Nephron (organoid): ENCODE data around the gene CARNS1.
A peak's percentile ranks its signal among the peaks of the same experiment; 100 is the strongest.

Experiments used
- H3K27ac Mint-ChIP-seq, 3 experiments: 2 replicates each; pipeline ENCODE4 v1.8.0; 2020; ENCODE audit warnings: mixed read lengths in 3 of 3, mild to moderate bottlenecking in 2 of 3, moderate library complexity in 1 of 3
- H3K27me3 Mint-ChIP-seq: 2 replicates; pipeline ENCODE4 v1.8.0; 2021; ENCODE audit warnings: low read depth, mild to moderate bottlenecking, moderate library complexity, mixed read lengths
- H3K36me3 Mint-ChIP-seq: 2 replicates; pipeline ENCODE4 v1.8.0; 2020; ENCODE audit warnings: low read depth, mixed read lengths
- H3K4me1 Mint-ChIP-seq: 2 replicates; pipeline ENCODE4 v1.8.0; 2020; ENCODE audit warnings: mixed read lengths
- H3K4me3 Mint-ChIP-seq, 3 experiments: 2 replicates each; pipeline ENCODE4 v1.8.0; 2020; ENCODE audit warnings: mild to moderate bottlenecking in 3 of 3, mixed read lengths in 3 of 3, moderate library complexity in 2 of 3
- H3K9me3 Mint-ChIP-seq: 2 replicates; pipeline ENCODE4 v1.8.0; 2020; ENCODE audit warnings: mixed read lengths
- CTCF ChIP-seq, 3 experiments: fragments of 200-600 bp; sonication (generic); IDR thresholded peaks; one replicate each; pipeline ENCODE4 v1.5.0; 2021; ENCODE audit warnings: antibody characterized with exemption in 3 of 3; ENCODE audit not compliant: unreplicated experiment in 3 of 3

The CARNS1 gene

GRCh38 chr11:67438158-67438902 lies 22.9 kb downstream of the CARNS1 start:
- no peak for TF ChIP-seq CTCF (IDR thresholded peaks at IDR 0.05; ENCODE audit: unreplicated experiment in 3 of 3)
- H3K4me3 Mint-ChIP-seq, result no peak overlapping the region

GRCh38 chr11:67439321-67440228 lies 24.1 kb downstream of the CARNS1 start:
- peak overlapping the region in 2 of 3 experiments; percentile 14 to 19 for H3K4me3 Mint-ChIP-seq
- no peak for TF ChIP-seq CTCF (IDR thresholded peaks at IDR 0.05; ENCODE audit: unreplicated experiment in 3 of 3)

More at GRCh38 chr11:67438158-67438902, 22.9 kb downstream of the CARNS1 start:
- peaks cover 5% of the 10 kb centered on the region for H3K4me1 Mint-ChIP-seq
- no peaks in the 10 kb centered on the region for H3K9me3 Mint-ChIP-seq
- no peak overlapping the region for H3K27ac Mint-ChIP-seq
- no peaks in the 10 kb centered on the region for H3K27me3 Mint-ChIP-seq
- peaks cover 4% of the 10 kb centered on the region for H3K36me3 Mint-ChIP-seq

GRCh38 chr11:67440229-67441097 lies 25.0 kb downstream of the CARNS1 start:
- Mint-ChIP-seq H3K27me3 (no peaks in the 10 kb centered on the region), H3K36me3 (peaks cover 4% of the 10 kb centered on the region), H3K4me1 (peaks cover 5% of the 10 kb centered on the region), H3K27ac (peak overlapping the region in 1 of 3 experiments; percentile 52), H3K9me3 (no peaks in the 10 kb centered on the region), H3K4me3 (peak overlapping the region; percentile 50 to 54 (median 53))
- TF ChIP-seq CTCF (IDR thresholded peaks at IDR 0.05; ENCODE audit: unreplicated experiment in 3 of 3), result no peak

More at GRCh38 chr11:67439321-67440228, 24.1 kb downstream of the CARNS1 start:
- H3K9me3 Mint-ChIP-seq, result no peaks in the 10 kb centered on the region
- H3K27me3 Mint-ChIP-seq, result no peaks in the 10 kb centered on the region
- peaks cover 4% of the 10 kb centered on the region for H3K36me3 Mint-ChIP-seq
- peak overlapping the region; percentile 19 to 61 (median 52) for H3K27ac Mint-ChIP-seq
- H3K4me1 Mint-ChIP-seq, result peaks cover 5% of the 10 kb centered on the region

GRCh38 chr11:67441098-67441563 lies 25.7 kb downstream of the CARNS1 start:
- TF ChIP-seq CTCF (IDR thresholded peaks at IDR 0.05; ENCODE audit: unreplicated experiment in 3 of 3), result no peak
- peaks cover 5% of the 10 kb centered on the region for H3K4me1 Mint-ChIP-seq
- H3K27me3 Mint-ChIP-seq, result no peaks in the 10 kb centered on the region
- no peak overlapping the region for H3K27ac Mint-ChIP-seq
- H3K36me3 Mint-ChIP-seq, result peaks cover 4% of the 10 kb centered on the region
- H3K4me3 Mint-ChIP-seq, result peak overlapping the region; percentile 22 to 44 (median 34)
- no peaks in the 10 kb centered on the region for H3K9me3 Mint-ChIP-seq

- TF ChIP-seq CTCF (IDR thresholded peaks at IDR 0.05; ENCODE audit: unreplicated experiment in 3 of 3), result no peak
- no peaks in the 10 kb centered on the region for H3K27me3 Mint-ChIP-seq
- H3K4me3 Mint-ChIP-seq, result peak overlapping the region; percentile 87 to 90 (median 87)
- no peaks in the 10 kb centered on the region for H3K36me3 Mint-ChIP-seq
- no peak overlapping the region for H3K27ac Mint-ChIP-seq
- H3K4me1 Mint-ChIP-seq, result no peaks in the 10 kb centered on the region
- H3K9me3 Mint-ChIP-seq, result no peaks in the 10 kb centered on the region
These were observed 26.4 kb downstream of the CARNS1 start for GRCh38 chr11:67441731-67442351.
